NCI-H460 (cell line): ENCODE measurements around the gene TTC24. TPM values are rescaled to one million over a fixed set of nuclear protein-coding genes. Genes with fewer than 3 reads are reported as not detected.

ENCODE experiments used
- DNase-seq: peaks from one replicate; pipeline ENCODE4 v3.0.0-alpha.2; 2016; ENCODE audit warnings: low read depth; ENCODE audit errors: extremely low read depth
- total RNA-seq: library from RNA; depleted of rRNA; stranded (reverse); fragments of >200 nt; shearing (Covaris generic); gene quantifications from 2 replicates; pipeline ENCODE4 v1.2.3, GENCODE V29; 2014; rRNA removed

The TTC24 gene
- total RNA-seq, 1 experiment from 2014 or later, result not detected

GRCh38 chr1:156632355-156632754 lies 52.8 kb downstream of the TTC24 start:
- DNase-seq, result no peak

Other genes with a start within 250 kb of the TTC24 start
- 507 and 571 TPM in 2 replicates for gene CCT3, start 241.4 kb upstream of the TTC24 start, total RNA-seq
- 0.67 and 1.4 TPM in 2 replicates for gene TSACC, start 241.2 kb upstream of the TTC24 start, total RNA-seq
- gene RHBG, start 210.5 kb upstream of the TTC24 start, total RNA-seq, result not detected in 2 replicates
- gene MEF2D, start 78.9 kb upstream of the TTC24 start, total RNA-seq, result 23.8 and 26.3 TPM in 2 replicates
- 27.6 and 28.7 TPM in 2 replicates for gene IQGAP3, start 7.2 kb upstream of the TTC24 start, total RNA-seq
- 235 and 249 TPM in 2 replicates for gene NAXE, start 12.1 kb downstream of the TTC24 start, total RNA-seq
- 28.7 and 36.7 TPM in 2 replicates for gene GPATCH4, start 21.8 kb downstream of the TTC24 start, total RNA-seq
- gene HAPLN2, start 39.7 kb downstream of the TTC24 start, total RNA-seq, result 0.52 TPM in 1 of 2 replicates, not detected in the other
- gene BCAN, start 62.4 kb downstream of the TTC24 start, total RNA-seq, result 0.07 TPM in 1 of 2 replicates, not detected in the other
- 2.2 and 2.5 TPM in 2 replicates for gene NES, start 97.7 kb downstream of the TTC24 start, total RNA-seq
- 1.2 and 1.8 TPM in 2 replicates for gene CRABP2, start 125.9 kb downstream of the TTC24 start, total RNA-seq
- gene METTL25B, start 148.7 kb downstream of the TTC24 start, total RNA-seq, result 24.6 and 32.1 TPM in 2 replicates
- gene ISG20L2, start 149.0 kb downstream of the TTC24 start, total RNA-seq, result 42.1 and 42.2 TPM in 2 replicates
- 175 and 203 TPM in 2 replicates for gene MRPL24, start 161.4 kb downstream of the TTC24 start, total RNA-seq
- 460 and 499 TPM in 2 replicates for gene HDGF, start 172.0 kb downstream of the TTC24 start, total RNA-seq
- gene PRCC, start 187.8 kb downstream of the TTC24 start, total RNA-seq, result 52.0 and 67.4 TPM in 2 replicates
- gene SH2D2A, start 237.1 kb downstream of the TTC24 start, total RNA-seq, result 135 TPM in 2 replicates